ENCODE results near the gene LRRC8E. TPM values are rescaled to one million over a fixed set of nuclear protein-coding genes. Genes with fewer than 3 reads are reported as not detected.

The LRRC8E gene
- total and polyA plus RNA-seq, 2 experiments from 2014 or later: 3.3 to 4.5 TPM

- no peak for TF ChIP-seq EZH2 (IDR thresholded peaks at IDR 0.05; ENCODE audit: borderline replicate concordance)
- no peak for TF ChIP-seq CTCF (IDR thresholded peaks at IDR 0.05; ENCODE audit: poor library complexity)
- no peak for TF ChIP-seq EZH2phosphoT487 (IDR thresholded peaks at IDR 0.05; ENCODE audit: low read depth, severe bottlenecking, unreplicated experiment)
- no peak overlapping the region for H3K4me3 ChIP-seq
- H3K27ac ChIP-seq: no peak overlapping the region
- H3K9me2 ChIP-seq (replicated peaks; ENCODE audit: insufficient read depth): no peaks in the 10 kb centered on the region
- H3K27me3 ChIP-seq: peaks cover 35% of the 10 kb centered on the region
- H3K9me3 ChIP-seq (ENCODE audit: low read depth): no peaks in the 10 kb centered on the region
- WGBS (ENCODE audit: low lambda C conversion rate, missing lambda C conversion rate): 59% methylated on average over 19 of the region's 24 CpGs
- H4K20me1 ChIP-seq (ENCODE audit: insufficient read depth, poor library complexity, severe bottlenecking): no peaks in the 10 kb centered on the region
- DNase-seq (ENCODE audit: low spot score): no peak
- no peak overlapping the region for H2AFZ ChIP-seq
- H3K4me2 ChIP-seq: peak overlapping the region; percentile 95
- H3K36me3 ChIP-seq (replicated peaks; ENCODE audit: insufficient read depth, low read depth): no peaks in the 10 kb centered on the region
- H3K4me1 ChIP-seq (ENCODE audit: insufficient read depth): peaks cover 27% of the 10 kb centered on the region
- no peaks in the 10 kb centered on the region for H3K79me2 ChIP-seq
Observed at GRCh38 chr19:7915250-7916102, 27.2 kb downstream of the LRRC8E start.

GRCh38 chr19:7916103-7916954 lies 28.0 kb downstream of the LRRC8E start:
- peak; percentile 67 for DNase-seq (ENCODE audit: low spot score)
- Histone ChIP-seq H3K4me3 (peak overlapping the region; percentile 33), H3K4me1 (ENCODE audit: insufficient read depth) (peaks cover 31% of the 10 kb centered on the region), H4K20me1 (ENCODE audit: insufficient read depth, poor library complexity, severe bottlenecking) (no peaks in the 10 kb centered on the region), H3K4me2 (peak overlapping the region; percentile 95), H2AFZ (peak overlapping the region; percentile 63), H3K36me3 (replicated peaks; ENCODE audit: insufficient read depth, low read depth) (no peaks in the 10 kb centered on the region), H3K27me3 (peaks cover 35% of the 10 kb centered on the region), H3K27ac (no peak overlapping the region), H3K9me3 (ENCODE audit: low read depth) (no peaks in the 10 kb centered on the region), H3K9me2 (replicated peaks; ENCODE audit: insufficient read depth) (no peaks in the 10 kb centered on the region), H3K79me2 (no peaks in the 10 kb centered on the region)
- TF ChIP-seq CTCF (IDR thresholded peaks at IDR 0.05; ENCODE audit: poor library complexity) (no peak), EZH2 (IDR thresholded peaks at IDR 0.05; ENCODE audit: borderline replicate concordance) (peak; percentile 80), EZH2phosphoT487 (IDR thresholded peaks at IDR 0.05; ENCODE audit: low read depth, severe bottlenecking, unreplicated experiment) (peak; percentile 16)
- 4% methylated on average over 45 of the region's 104 CpGs for WGBS (ENCODE audit: low lambda C conversion rate, missing lambda C conversion rate)

GRCh38 chr19:7916955-7917266 lies 28.6 kb downstream of the LRRC8E start:
- Histone ChIP-seq H3K4me1 (ENCODE audit: insufficient read depth) (peaks cover 33% of the 10 kb centered on the region), H3K27ac (no peak overlapping the region), H3K79me2 (no peaks in the 10 kb centered on the region)

More at GRCh38 chr19:7916955-7917266, 28.6 kb downstream of the LRRC8E start:
- Histone ChIP-seq H3K4me2 (peak overlapping the region; percentile 95), H3K9me2 (replicated peaks; ENCODE audit: insufficient read depth) (no peaks in the 10 kb centered on the region), H4K20me1 (ENCODE audit: insufficient read depth, poor library complexity, severe bottlenecking) (no peaks in the 10 kb centered on the region), H3K27me3 (peaks cover 35% of the 10 kb centered on the region), H3K36me3 (replicated peaks; ENCODE audit: insufficient read depth, low read depth) (no peaks in the 10 kb centered on the region), H2AFZ (peak overlapping the region; percentile 63), H3K4me3 (peak overlapping the region; percentile 33), H3K9me3 (ENCODE audit: low read depth) (no peaks in the 10 kb centered on the region)
- no peak for DNase-seq (ENCODE audit: low spot score)
- no peak for TF ChIP-seq EZH2 (IDR thresholded peaks at IDR 0.05; ENCODE audit: borderline replicate concordance)
- TF ChIP-seq EZH2phosphoT487 (IDR thresholded peaks at IDR 0.05; ENCODE audit: low read depth, severe bottlenecking, unreplicated experiment): no peak
- TF ChIP-seq CTCF (IDR thresholded peaks at IDR 0.05; ENCODE audit: poor library complexity): no peak
- 9% methylated on average over 9 of the region's 12 CpGs for WGBS (ENCODE audit: low lambda C conversion rate, missing lambda C conversion rate)
